ENCODE data around the gene UBTF.

Gene UBTF

DNA sequence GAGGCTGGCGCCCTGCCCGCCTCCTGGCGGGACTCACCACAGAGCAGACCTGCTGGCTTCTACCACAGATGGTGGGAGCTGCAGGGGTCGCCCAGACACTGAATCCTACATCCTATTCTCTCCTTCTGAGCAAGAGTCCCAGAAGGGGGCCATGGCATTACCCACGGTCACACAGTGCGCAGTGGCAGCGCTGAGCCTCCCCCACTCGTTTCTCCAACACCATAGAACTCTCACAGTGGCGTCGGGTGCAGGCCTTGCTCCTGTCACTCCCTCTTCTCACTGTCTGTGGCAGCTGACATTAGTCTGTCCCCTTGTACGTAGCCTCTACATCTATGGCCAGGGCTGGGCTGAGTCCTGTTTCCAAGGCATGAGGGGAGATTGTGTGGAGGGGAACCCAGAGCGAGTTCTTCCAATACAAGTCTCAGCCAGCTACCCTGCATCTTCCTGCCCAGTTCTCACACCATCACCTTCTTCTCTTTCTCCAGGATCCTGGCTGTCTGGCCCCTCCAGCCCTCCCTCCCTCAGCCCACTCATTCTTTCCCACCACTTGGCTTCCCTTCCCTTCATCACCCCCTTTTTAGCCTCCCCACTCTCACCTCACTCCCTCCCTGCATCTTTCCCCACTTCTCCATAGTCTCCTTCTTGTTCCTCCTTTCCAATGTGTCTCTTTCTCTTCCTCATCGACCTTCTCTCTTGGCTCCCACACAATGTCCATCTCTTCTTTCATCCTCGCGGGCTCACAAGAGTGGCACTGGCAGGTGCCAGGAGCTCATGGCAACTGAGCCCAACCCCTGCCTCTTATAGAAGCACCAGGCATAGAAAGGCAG is 5.9 kb downstream of the UBTF start:
- DNase-seq: no peak

- DNase-seq: no peak
Observed at GRCh38 chr17:44212507-44213402, 6.7 kb downstream of the UBTF start.

DNA sequence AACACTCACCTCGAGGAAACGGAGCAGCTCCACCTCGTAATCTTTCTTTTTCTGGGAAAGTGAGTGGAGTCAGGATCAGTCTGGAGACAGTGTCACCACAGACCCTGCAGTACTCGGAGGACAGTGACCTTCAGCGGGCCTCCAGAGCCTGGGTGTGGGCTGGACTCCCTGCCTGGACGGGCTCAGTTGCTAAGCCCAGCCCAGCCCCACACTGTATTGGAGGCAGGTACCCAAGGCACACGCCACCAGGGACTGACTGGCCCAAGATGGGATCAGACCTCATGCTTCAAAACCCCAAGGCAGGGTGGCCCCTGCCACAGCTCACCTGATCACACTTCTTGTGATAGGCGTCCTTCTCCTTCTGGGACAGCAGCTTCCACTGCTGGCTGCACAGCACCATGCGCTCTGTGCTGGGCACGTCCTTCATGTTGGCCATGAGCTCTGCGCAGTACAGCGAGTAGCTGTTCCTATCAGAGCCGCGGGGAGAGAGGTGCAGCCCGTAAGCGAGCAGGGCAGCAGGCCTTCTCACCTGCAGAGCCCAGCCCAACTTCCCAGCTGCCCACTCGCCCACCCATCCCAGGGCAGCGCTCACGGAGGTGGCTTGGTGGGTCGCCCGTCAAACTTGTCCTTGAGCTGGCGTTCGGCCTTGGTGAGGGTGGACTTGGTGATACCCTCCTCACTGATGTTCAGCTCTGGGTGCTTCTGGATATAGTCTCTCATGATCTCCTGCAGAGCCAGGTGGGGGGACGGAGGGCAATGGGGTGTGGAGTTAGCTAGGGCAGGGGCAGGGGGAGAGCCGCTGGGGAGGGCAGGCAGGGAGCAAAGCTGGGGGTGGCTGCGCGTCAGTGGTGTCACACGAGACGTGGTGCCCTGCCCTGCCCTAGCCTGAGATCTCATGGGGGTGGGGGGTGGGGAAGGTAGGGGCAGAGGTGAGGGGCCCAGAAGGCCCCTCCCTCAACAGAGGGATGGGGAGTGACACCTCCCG is 7.9 kb downstream of the UBTF start:
- DNase-seq: no peak

- DNase-seq: peak; percentile 92
Observed at GRCh38 chr17:44210342-44211192, 8.9 kb downstream of the UBTF start.

DNA sequence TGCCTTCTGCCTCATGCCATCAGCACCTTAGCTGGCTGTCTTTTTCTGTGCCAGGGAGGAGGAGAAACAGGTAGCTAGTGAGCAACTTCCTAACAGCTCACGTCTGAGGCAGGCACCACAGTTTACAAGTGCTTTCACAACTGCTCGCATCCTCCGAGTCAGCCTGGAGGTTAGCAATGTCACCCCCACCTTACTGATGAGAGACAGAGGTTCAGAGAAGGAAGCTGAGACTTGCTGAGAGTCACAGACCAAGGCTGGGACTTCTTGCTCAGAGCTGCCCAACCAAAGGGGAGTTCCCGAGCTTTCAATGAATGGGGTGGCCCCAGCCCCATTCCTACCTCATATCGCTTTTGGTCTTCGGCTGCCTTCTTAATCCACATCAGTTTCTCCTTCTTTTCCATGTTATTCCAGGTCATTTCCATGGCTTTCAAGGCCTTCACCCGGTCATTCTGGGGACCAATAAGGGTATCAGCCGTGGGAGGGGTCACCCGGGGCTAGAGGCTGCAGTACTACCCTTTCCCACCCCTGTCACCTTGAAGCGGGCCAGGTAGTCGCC is 9.6 kb downstream of the UBTF start:
- DNase-seq: no peak

DNA sequence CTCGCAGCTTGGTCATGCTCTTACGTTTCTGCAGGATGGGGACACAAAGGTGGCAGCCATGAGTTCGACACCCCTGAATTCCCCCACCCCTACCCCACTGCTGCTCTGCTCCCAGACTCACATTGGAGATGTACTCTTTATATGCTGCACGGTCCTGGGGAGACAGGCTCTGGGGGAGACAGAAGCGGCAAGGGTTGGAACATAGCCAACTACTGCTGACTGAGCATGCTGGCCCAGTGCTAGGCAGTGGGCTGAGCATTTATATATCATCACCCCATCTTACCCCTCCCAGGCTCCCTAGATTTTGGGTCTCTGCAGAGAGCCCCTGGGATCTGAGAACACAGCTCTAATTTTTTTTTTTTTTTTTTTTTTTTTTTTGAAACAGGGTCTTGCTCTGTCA is 11.7 kb downstream of the UBTF start:
- DNase-seq: no peak

GRCh38 chr17:44207319-44207718 is 12.2 kb downstream of the UBTF start:
- DNase-seq: no peak

GRCh38 chr17:44206825-44207155 is 12.7 kb downstream of the UBTF start:
- no peak for DNase-seq

DNA sequence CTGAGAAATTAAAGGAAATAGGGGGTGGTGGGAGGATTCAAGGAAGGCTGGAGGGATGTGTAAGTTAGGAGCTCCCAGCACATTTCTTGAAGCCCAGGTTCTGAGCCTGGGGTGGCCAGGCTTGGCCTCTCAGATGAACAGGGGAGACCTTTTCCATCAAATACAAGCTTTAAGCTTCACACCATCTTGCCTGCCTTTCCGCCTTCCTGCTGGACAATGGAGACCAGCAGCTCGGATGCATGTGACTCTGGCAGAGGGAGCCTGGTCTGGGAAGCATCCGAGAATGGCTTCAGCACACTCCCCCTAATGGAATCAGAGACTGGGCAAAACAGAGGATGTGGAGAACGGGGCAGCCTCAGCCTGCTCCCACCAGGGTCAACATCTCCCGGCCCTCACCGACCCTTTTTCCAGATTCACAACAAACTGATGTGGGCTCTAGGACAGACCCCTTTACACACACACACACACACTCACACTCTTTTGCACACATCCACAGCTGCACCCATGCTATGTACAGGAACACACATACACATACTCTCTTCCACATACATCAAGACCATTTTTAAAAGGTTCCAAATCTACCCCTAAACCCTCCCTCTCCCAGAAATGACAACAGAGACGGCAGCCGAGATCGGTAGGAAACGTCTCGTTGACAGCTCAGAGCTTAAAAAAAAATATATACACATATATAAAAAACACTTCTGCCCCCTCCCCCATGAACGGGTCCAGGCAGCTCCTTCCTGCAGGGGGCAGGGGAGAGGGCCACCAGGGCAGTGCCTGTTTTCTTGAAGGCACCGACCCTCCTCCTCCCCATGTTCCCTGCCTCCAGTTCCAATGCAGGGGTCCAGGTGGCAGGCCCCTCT is 13.3 kb downstream of the UBTF start:
- DNase-seq: no peak

GRCh38 chr17:44204441-44204882 is 15.0 kb downstream of the UBTF start:
- no peak for DNase-seq

- peak; percentile 54 for DNase-seq
Observed at GRCh38 chr17:44203731-44204440, 15.6 kb downstream of the UBTF start.

- DNase-seq: no peak
Observed at GRCh38 chr17:44202756-44203155, 16.7 kb downstream of the UBTF start.

DNA sequence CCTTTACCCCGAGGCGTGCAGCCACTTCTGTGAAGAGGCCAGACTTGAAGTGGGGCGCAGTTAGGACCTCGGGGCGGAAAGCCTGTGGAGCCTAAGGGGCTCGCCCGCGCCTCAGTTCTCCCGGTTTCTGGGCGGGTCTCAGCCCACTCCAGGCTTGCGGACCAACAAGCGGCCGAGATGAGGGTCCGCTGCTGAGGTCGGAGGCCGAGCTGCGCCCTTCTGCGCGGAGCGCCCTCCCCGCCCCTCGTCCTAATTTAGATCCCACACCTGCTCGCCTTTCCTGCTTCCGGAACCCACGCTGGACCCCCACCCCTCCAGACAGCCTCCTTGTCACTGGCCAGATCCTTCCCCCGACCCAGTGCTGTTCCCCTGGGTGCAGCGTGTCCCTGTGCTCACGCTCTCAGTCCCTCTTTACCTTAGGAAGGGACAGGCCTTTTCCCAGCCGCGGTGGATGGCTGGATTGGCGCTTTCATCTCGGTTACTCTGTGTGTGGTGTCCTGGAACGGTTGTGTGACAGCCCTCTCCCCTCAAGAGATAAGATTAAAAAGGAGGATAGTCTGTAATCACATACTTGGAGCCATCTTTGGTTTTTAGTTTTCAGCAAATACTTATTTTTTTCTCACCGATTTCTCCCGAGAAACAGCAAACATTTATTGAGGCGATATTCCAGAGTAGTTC is 18.9 kb downstream of the UBTF start:
- DNase-seq: no peak

DNA sequence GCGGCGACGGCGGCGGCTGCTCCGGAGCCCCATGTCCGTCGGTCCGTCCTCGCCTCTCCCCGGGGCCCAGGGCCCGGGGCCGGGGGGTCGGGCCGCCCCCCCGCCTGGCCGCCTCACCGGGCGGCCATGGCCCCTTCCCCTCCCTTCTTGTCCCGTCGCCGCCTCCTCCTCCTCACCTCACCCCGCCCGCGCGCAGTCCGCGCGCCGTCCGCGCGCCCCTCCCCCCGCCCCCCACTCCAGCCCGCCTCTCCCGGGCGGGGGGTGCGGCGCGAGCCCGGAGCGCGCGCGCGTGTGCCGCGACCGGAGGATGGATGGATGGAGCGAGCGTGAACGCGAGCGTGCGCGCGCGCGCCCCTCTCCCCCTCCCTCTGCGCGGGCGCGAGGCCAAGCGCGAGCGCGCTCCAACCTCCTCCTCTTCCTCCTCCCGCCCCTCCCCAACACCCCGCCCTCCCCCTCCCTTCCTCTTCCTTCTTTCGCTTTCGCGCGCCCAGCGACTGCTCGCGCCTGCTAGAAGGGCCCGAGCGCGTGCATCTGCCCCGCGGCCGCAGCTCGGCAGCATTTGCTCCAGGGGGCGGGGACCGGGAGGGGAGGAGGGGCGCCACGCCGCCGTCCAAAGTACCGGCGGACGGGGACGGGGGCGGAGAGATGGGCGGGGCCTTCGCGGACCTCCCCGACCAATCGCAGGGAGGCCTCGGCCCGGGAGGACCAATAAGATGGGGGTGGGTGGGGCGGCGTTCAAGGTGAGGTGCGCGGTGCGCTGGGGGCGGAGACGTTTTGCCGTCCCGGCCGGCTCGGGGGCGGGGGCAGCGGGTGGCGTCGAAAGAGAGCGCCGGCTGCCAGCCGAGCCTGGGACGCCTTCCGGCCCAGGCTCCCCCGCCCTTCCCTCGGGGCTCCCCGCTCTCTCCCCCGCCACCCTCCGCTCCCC is 19.7 kb downstream of the UBTF start, which contains the start of gene ATXN7L3:
ATXN7L3 (minus strand) TSS at position 332 of the 925 bp plus-strand sequence. CDS start 1,814 bp downstream, outside the sequence.
- DNase-seq: peak; percentile 99

- DNase-seq: peak; percentile 64
Observed at GRCh38 chr17:44198721-44199552, 20.5 kb downstream of the UBTF start.

- peak; percentile 79 for DNase-seq
Observed at GRCh38 chr17:44197980-44198720, 21.3 kb downstream of the UBTF start.

Measured in CD4-positive, alpha-beta T cell treated with Interleukin-15 for 1 hour (primary cell).